NCI-H187 treated with DMSO at 0.1 percent for 48 hours (cell line): ENCODE measurements around the gene KIF16B.

ENCODE experiments used
- DNase-seq: peaks from one replicate; lab custom pipeline; 2025; lab: John Stamatoyannopoulos, UW

The KIF16B gene

GRCh38 chr20:16432466-16433292 is 140.6 kb downstream of the KIF16B start:
- DNase-seq = no peak

GRCh38 chr20:16428112-16428511 is 145.1 kb downstream of the KIF16B start:
- DNase-seq = no peak

DNA sequence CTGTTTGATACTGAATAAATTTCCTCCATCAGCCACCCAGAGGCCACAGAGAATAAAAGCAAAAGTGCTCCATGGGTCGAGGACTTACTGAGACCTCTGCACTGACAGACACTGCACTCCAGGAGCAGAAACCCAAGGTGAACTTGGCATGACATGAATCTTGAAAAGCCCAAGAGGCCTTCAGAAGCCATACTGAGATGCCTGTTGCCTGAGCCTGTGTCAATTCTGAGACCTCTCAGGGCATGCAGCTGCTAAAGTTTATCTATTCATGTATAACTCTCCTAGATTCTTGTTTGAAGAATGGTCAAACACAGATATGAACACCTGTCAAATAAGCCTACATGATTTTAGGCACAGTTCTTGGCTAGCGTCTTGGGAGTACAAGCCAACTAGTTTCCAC is 145.7 kb downstream of the KIF16B start:
- DNase-seq = no peak

GRCh38 chr20:16424780-16425179 is 148.5 kb downstream of the KIF16B start:
- DNase-seq = no peak

- DNase-seq = no peak
Observed at GRCh38 chr20:16423311-16424212, 149.7 kb downstream of the KIF16B start.

GRCh38 chr20:16419138-16419715 is 154.0 kb downstream of the KIF16B start:
- no peak for DNase-seq

DNA sequence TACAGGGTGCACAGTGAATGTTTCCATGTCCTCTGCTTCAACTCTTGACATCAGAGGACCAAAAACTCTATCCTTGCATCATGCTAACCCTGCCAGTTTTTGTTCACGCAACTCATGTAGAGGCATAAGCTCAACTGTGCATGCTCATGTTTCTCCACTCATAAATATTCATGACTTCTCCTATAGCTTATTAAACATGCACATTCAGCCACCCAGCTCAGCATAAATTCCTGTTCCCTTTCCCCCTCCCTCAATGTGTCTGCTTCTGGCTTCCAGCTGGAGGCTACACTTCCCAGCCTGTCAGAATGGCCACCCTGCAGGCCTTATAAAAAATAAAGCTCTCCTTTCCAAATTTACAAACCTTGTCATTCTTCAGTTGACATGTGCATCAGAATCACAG is 154.6 kb downstream of the KIF16B start:
- DNase-seq = no peak

DNA sequence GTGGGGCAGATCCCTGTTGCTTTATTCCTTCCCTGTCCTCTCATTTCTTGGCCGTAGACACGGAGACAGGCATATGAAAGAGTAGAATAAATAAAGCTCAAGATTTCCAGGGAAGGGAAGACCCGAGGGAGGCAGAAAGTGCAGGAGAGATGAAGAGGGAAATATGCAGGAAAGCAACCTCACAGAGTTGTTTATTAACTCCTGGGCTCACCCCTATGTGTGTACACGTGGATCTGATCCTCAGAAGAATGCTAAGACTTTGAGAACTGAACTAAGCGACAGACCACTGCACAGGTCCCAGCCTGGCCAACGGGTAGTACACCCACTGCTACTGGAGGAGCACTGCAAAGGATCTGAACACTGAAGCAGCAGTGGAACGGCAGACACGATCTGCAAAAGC is 156.2 kb downstream of the KIF16B start:
- no peak for DNase-seq

- no peak for DNase-seq
Observed at GRCh38 chr20:16415071-16416053, 157.9 kb downstream of the KIF16B start.

- DNase-seq = no peak
Observed at GRCh38 chr20:16412906-16413305, 160.3 kb downstream of the KIF16B start.

GRCh38 chr20:16411361-16411760 is 161.9 kb downstream of the KIF16B start:
- DNase-seq = no peak

DNA sequence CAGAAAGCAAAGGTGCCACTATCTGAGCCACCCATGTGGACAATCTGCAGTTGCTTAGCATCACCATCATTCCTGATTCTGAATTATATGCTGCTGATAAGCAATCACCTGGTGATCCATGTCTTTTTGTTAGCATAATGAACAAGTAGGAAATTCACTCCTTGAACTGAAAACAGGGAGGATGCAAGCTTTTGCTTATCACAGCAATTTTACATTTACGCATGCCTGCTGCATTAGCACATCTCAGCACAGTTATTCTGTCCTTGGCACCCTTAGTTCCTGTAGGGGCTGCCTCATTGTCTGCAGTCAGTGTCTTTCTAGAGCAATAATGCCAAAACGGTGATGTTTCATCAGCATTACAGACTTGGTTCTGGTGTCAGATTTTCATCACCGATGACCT is 162.6 kb downstream of the KIF16B start:
- no peak for DNase-seq

- DNase-seq = no peak
Observed at GRCh38 chr20:16408981-16409380, 164.3 kb downstream of the KIF16B start.

DNA sequence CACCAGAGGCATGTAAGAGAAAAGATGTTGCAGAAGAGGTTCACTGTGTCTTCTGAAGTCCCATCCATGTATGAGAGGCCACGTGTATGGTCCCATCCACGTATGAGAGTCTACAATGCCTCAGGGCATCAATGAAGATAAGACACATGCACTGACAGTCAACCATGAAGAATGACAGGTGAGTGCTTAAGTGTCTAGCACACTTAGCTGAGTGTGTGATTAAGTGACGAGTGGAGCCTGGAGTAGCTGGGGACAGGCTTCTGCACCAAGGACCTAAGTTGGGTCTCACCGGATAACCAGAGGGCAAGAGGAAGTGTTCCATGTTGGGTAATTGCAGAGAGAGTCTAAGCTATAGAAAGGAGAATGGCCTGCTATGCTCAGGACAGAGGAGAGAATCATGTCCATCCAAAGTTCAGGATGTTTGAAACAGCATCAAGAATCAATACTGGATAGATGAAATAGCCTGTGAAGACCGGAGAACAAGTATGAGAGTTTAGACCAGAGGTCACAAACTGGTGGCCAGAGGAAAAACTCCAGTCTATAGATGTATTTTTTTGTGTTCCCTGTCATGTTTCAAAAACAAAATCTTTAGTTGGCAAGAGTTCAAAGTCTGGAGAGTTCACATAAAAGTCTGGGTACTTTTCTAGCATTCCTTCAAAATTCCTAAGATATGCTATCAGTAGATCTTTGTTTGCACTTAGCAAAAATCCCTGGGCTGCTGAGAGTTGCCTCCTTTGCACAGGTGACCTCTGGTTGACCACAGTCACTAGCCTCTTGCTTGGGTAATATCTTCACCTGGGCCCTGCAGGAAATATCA is 165.8 kb downstream of the KIF16B start:
- DNase-seq = no peak

DNA sequence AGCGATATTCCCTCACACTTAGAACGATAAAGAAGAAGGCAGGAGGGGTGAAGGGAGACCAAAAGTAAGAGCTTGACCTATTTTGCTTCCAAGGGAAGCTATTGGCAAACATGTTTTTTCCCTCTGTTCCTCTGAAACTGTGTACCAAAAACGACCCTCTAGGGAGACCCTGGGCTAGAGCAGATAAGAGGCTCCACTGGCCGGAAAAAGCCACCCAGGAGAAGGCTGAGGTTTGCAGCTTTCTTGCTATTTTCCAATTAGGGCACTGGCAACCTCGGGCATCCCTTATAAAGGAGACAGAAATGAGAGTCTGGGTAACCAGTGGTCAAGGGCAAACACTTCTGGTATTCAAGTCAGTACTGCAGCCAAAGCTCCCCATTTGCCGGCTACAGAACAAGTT is 168.0 kb downstream of the KIF16B start:
- no peak for DNase-seq

- no peak for DNase-seq
Observed at GRCh38 chr20:16404640-16405039, 168.6 kb downstream of the KIF16B start.

GRCh38 chr20:16404171-16404570 is 169.1 kb downstream of the KIF16B start:
- DNase-seq = no peak

DNA sequence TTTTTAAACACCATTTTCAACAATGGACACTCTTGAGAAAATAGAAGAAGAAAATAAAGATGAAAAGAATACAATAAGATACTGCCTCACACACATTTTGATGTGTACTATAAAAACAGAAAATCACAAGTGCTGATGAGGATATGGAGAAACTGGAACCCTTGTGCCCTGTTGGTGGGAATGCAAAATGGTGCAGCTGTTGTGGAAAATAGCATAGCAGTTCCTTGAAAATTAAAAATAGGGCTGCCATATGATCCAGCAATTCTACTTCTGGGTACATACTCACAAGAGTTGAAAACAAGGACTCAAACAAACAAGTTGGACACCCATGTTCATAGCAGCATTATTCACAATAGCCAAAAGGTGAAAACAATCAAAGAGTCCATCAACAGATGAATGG is 173.0 kb downstream of the KIF16B start:
- no peak for DNase-seq

DNA sequence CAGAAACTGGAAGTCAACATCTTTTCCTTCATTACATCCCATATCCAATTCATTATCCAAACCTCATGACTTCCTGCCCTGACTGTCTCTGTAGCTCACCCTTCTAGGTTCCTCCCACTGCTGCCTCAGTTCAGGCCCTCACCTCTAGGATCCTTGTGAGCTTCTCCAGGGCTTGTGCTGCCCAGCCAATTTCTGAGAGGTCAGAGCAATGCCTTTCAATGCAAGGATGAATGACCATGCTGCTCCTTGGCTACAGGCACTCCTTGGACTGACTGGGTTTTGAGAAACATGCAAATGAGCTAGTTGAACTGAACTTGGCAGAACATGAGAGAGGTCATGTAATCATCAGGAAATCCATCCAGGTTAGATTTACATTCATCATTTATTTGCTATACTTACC is 173.4 kb downstream of the KIF16B start:
- no peak for DNase-seq

GRCh38 chr20:16397086-16397485 is 176.2 kb downstream of the KIF16B start:
- no peak for DNase-seq

DNA sequence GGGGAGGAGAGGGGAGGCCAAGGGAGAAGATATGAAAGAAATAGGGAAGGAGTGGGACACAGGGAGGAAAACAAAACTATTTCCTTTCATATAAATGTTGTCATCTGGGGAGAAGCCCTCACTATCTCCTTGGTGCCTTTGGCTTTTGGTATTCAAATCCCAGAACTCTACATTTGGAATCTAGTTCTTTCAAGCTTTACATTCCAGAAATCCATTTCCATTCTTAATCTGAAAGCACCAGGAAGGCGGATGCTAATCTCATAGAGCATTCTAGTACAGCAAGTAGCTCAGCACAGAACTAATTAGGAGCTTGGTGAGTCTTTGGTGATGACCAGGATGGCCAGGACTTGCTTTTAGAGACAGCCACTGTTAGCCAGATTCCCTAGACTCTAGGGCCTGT is 177.9 kb downstream of the KIF16B start:
- no peak for DNase-seq
